A673 (cell line): ENCODE results near the gene CRADD.

Experiments
- CTCF ChIP-seq: fragments of 300-800, 200-600 bp; sonication (generic); conservative IDR thresholded peaks from 2 replicates; pipeline ENCODE4 v1.5.1; 2017; ENCODE audit warnings: low read depth, mild to moderate bottlenecking, antibody characterized with exemption, low read length, moderate library complexity, mixed read lengths
- EZH2 ChIP-seq: fragments of 200-600 bp; sonication (generic); IDR thresholded peaks from 2 replicates; pipeline ENCODE4 v1.6.1; 2017; ENCODE audit warnings: borderline replicate concordance, low read depth, mild to moderate bottlenecking, mixed read lengths, antibody characterized with exemption, low read length; ENCODE audit not compliant: poor library complexity, severe bottlenecking

- TF ChIP-seq CTCF = no peak
- TF ChIP-seq EZH2 = no peak
Measured at GRCh38 chr12:93642751-93643150, 34.4 kb upstream of the CRADD start.
